NCI-H1417 treated with DMSO at 0.1 percent for 48 hours (cell line): ENCODE results near the gene BABAM2.
"Not testable (repeated sequence)": the region's sequence is repeated elsewhere in the genome, so short reads cannot be mapped to it uniquely, and the experiment has no call there.

ENCODE experiments used
- DNase-seq: peaks from one replicate; lab custom pipeline; 2025; lab: John Stamatoyannopoulos, UW

BABAM2 gene

GRCh38 chr2:28251337-28251736 is 360.8 kb downstream of the BABAM2 start:
- DNase-seq = no peak

DNA sequence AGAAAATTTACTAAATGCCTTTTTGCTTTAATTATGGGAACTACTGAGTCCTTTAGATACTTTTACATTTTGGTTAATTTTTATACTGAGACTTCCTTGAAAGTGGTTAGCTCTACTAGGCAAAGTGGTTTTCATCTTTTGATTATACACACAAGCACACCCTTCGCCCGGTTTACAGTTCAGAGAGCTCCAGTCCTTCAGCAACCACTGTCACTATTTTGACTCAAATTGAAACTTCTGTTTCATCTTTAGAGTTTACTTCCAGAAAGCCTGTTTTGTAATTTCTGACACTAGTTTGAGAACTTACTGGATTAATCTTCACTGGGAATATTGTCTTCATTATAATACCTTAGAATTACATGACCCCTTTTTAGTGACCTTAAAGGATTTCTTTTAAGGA is 361.8 kb downstream of the BABAM2 start:
- DNase-seq = no peak

GRCh38 chr2:28253543-28253942 is 363.0 kb downstream of the BABAM2 start:
- DNase-seq = no peak

DNA sequence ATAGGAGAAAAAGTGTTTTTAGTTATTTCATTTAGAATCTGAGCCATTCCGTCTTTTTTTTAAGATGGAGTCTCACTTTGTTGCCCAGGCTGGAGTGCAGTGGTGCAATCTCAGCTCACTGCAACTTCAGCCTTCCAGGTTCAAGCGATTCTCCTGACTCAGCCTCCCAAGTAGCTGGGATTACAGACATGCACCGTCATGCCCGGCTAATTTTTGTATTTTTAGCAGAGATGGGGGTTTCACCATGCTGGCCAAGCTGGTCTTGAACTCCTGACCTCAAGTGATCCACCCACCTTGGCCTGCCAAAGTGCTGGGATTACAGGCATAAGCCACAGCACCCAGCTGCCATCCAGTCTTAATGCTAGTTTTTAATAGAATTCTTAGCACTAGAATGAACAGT is 364.7 kb downstream of the BABAM2 start:
- DNase-seq = not testable (repeated sequence)

DNA sequence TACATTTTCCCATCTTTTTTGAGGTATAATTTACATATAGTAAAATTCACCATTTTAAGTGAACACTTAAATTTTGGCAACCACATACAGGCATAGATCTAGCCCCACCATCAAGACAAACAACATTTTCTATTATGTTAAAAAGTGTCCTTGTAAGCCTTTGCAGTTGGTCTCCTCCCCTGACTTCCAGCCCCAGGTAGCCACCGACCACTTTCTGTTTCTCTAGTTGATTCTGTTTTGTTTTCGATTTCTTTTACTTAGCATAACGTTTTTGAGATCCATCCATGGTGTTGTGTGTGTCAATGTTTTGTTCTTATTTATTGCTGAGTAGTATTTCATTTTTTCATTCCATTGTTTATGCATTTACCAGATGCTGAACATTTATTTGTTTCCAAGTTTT is 366.7 kb downstream of the BABAM2 start:
- no peak for DNase-seq

DNA sequence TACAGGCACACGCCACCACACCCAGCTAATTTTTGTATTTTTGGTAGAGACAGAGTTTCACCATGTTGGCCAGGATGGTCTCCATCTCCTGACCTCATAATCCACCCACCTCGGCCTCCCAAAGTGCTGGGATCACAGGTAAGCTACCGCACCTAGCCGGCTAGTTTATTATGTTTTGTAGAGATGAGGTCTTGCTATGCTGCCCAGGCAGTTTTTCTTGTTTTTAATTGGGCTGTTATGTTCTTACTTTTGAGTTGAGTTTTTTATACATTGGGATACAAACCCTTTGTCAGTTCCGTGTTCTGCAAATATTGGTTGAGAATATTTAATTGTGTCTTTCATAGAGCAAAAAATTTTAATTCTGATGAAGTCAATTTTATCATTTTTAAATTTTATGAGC is 368.7 kb downstream of the BABAM2 start:
- DNase-seq = not testable (repeated sequence)

GRCh38 chr2:28263690-28264089 is 373.2 kb downstream of the BABAM2 start:
- DNase-seq = no peak

- DNase-seq = no peak
These were observed 376.8 kb downstream of the BABAM2 start for GRCh38 chr2:28267282-28267681.

DNA sequence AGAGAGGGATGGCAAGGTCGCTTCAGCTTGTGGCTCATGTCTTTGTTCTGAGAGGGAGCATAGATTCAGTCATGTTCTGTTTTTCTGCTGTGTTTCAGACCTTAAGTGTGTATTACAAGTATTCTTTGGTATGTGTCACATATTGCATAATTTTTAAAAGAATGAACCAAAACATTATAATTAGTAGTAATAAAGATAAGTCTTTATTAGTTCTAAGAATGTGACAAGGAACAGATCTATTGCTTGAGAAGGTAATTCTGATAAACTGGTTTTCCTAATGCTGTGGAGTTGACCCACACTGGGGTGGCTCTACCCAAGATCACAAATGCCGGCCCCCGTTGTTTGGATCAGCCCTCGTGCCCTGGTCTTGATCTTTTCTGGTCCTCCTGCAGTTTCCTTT is 377.9 kb downstream of the BABAM2 start:
- no peak for DNase-seq

DNA sequence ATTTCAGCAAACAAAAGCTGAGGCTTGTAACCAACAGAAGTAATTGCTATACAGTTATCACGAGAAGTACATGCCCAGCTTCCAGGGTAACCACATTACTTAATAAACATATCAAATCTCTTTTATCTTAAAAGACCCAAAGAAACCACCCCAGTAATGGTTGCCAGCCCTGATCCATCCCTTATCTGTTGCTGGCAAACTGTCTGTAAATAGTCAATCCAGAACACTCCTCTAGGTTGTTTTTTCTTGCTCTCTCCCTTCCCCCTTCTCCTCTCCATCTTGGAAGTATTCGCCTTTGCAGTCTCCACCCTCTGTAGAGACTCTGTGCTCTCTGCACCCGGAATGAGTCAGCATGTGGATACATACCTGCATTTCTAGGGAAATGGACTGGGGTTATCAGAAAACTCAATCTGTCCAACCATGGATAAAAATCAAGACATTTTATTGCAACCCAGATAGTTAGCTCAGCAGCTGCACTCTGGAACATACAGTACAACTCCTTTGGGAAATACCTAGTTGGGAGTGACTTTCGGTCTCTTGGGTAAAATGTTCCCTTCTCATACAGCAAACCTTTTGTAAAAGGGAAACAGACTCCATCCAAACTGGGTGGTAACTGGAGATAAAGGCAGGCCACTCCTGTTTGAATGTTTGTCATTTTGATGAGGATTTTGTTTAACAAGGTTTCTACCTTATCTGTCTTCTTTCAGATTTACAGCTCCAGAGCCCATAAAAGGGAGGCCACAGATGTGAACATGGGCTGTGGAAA is 378.7 kb downstream of the BABAM2 start:
- DNase-seq = no peak

- DNase-seq = no peak
These were observed 380.1 kb downstream of the BABAM2 start for GRCh38 chr2:28270456-28271152.

DNA sequence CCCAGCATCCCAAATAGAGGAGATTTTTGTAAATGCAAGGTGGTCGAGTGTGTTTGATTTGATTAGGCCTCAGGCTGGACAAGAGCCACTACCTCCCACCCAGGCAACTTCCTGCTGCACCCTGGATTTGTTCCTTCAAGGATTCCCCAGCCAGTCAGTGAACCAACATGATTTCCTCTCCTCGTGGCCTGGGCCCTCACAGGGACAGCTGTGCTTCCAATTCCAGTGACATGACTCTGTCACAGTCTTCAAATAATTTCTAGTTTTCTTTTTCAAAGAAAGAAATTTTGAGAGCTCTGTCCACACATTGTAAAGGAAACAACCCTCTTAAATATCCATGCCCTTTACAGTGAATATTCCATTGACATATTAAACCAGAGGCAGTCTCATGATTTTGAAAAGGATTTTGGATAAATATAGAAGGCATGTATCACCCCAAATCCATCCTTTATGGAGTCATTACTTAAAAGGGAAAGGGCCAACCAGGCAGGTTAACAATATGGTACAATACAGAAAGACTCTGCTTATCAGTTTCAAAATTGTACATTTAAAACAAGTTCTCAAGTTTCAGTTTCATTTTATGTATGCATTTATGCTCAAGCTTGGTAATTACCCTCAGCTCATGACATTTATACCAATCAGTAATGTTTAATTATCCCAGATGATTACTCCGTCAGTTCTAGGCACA is 380.8 kb downstream of the BABAM2 start:
- no peak for DNase-seq

- no peak for DNase-seq
These were observed 381.4 kb downstream of the BABAM2 start for GRCh38 chr2:28271919-28272250.

DNA sequence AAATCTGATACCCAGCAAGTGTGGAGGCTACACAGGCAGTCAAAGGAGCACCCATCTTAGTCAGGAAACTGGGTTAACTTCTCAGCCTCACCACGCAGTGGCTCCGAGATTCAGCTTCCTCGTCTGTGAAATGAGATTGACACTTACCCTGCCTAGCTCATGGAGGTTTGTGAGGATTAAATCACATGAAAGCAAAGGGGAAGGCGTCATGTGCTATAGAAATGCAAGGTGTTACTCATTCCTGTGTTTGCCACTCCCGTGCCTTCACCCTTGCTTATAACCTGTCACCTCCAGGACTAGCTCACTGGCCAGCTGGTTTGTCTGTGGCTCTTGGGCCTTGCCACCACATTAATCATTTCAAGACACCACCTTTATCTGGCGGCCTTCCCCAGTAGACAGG is 383.2 kb downstream of the BABAM2 start:
- DNase-seq = no peak

- DNase-seq = no peak
These were observed 384.6 kb downstream of the BABAM2 start for GRCh38 chr2:28274911-28275685.

GRCh38 chr2:28276076-28276618 is 385.6 kb downstream of the BABAM2 start:
- no peak for DNase-seq

- DNase-seq = no peak
These were observed 386.3 kb downstream of the BABAM2 start for GRCh38 chr2:28276807-28277206.

- peak; percentile 75 for DNase-seq
These were observed 386.9 kb downstream of the BABAM2 start for GRCh38 chr2:28277466-28277865.

- no peak for DNase-seq
These were observed 388.8 kb downstream of the BABAM2 start for GRCh38 chr2:28279371-28279770.

- no peak for DNase-seq
These were observed 390.1 kb downstream of the BABAM2 start for GRCh38 chr2:28280619-28281018.

GRCh38 chr2:28281739-28282138 is 391.2 kb downstream of the BABAM2 start:
- no peak for DNase-seq

DNA sequence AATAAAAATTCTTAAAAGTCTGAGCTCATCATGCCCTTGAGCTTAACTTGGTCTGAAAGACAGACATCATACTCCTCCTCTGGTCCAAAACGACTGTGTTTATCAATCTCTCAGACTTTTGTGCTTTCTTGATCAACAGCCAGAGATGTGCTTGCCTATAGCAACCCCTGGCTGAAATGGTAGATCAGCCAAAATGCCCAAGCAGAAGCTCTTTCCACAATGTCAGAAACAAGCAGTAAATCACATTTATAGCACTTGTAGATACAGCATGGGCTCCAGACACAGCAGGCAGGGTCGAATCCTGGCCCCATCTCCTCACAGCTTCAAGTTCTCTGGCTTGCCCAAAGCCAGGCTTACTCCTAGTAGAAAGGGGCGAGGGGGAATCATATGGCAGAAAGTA is 391.7 kb downstream of the BABAM2 start:
- DNase-seq = no peak
